H1 (cell line): ENCODE measurements around the gene FAM170B. TPM values are rescaled to one million over a fixed set of nuclear protein-coding genes. Genes with fewer than 3 reads are reported as not detected.

Experiments used
- CTCF ChIA-PET: fragments of 300-600 bp; sonication (Branson Sonifier 250); formaldehyde crosslinking; loops from one replicate; lab custom pipeline; 2021; ENCODE audit not compliant: partially characterized antibody; lab: Charles Lee
- POLR2A ChIA-PET: fragments of 300-600 bp; sonication (Branson Sonifier 250); formaldehyde crosslinking; loops from one replicate; lab custom pipeline; 2021; ENCODE audit warnings: inconsistent platforms; ENCODE audit not compliant: partially characterized antibody; lab: Charles Lee
- DNase-seq, 2 experiments: peaks; one replicate each; pipeline versions ENCODE4 v3.0.0 to v3.0.0-alpha.2; 2010 to 2022; ENCODE audit warnings: low spot score in 2 of 2, low read depth in 1 of 2, mixed read lengths in 1 of 2
- FAIRE-seq: peaks from 2 replicates; lab custom pipeline; 2011; peaks lifted over from hg19 to GRCh38; lab: Jason Lieb, UNC
- H2AFZ ChIP-seq: 2 replicates; pipeline ENCODE4 v1.8.1; 2012; ENCODE audit warnings: low read length, inconsistent platforms
- H2AK5ac ChIP-seq: 2 replicates; pipeline ENCODE4 v1.6.1; 2013; ENCODE audit warnings: low read depth, low read length
- H2BK120ac ChIP-seq: replicated peaks from 2 replicates; pipeline ENCODE3; 2013; ENCODE audit warnings: low read depth, low read length, inconsistent platforms
- H2BK12ac ChIP-seq: 2 replicates; pipeline ENCODE4 v1.6.1; 2013; ENCODE audit warnings: low read depth, low read length
- H2BK15ac ChIP-seq: 2 replicates; pipeline ENCODE4 v1.6.1; 2013; ENCODE audit warnings: low read length
- H2BK20ac ChIP-seq: 2 replicates; pipeline ENCODE4 v1.6.1; 2013; ENCODE audit warnings: low read length
- H2BK5ac ChIP-seq: 2 replicates; pipeline ENCODE4 v1.6.1; 2013; ENCODE audit warnings: low read depth, low read length
- H3K14ac ChIP-seq: 2 replicates; pipeline ENCODE4 v1.6.1; 2013; ENCODE audit warnings: inconsistent platforms; ENCODE audit not compliant: insufficient read length
- H3K18ac ChIP-seq: 2 replicates; pipeline ENCODE4 v1.6.1; 2013; ENCODE audit warnings: low read length; ENCODE audit errors: extremely low read depth
- H3K23ac ChIP-seq: 2 replicates; pipeline ENCODE4 v1.6.1; 2013; ENCODE audit warnings: inconsistent platforms; ENCODE audit not compliant: insufficient read length
- H3K23me2 ChIP-seq: 2 replicates; pipeline ENCODE4 v1.6.1; 2013; ENCODE audit warnings: low read depth, low read length
- H3K27ac ChIP-seq: 2 replicates; pipeline ENCODE4 v1.6.1; 2011; ENCODE audit warnings: low read depth, low read length, inconsistent platforms
- H3K27me3 ChIP-seq, 4 experiments: replicated peaks in 1 of 4; 1 replicate in 1 of 4; 2 replicates in 3 of 4; pipeline versions ENCODE4 v1.6.1 to v1.8.1; 2011 to 2013; ENCODE audit warnings: low read length in 3 of 4, mild to moderate bottlenecking in 3 of 4, inconsistent platforms in 2 of 4, mixed read lengths in 2 of 4, moderate library complexity in 1 of 4; ENCODE audit not compliant: control insufficient read depth in 3 of 4, insufficient read depth in 3 of 4; ENCODE audit errors: extremely low read depth in 1 of 4
- H3K36me3 ChIP-seq, 4 experiments: 2 replicates each; pipeline versions ENCODE4 v1.6.1 to v1.8.1; 2011 to 2013; ENCODE audit warnings: mild to moderate bottlenecking in 4 of 4, low read length in 3 of 4, moderate library complexity in 2 of 4, control low read depth in 1 of 4, inconsistent platforms in 1 of 4; ENCODE audit not compliant: insufficient read depth in 4 of 4, control insufficient read depth in 2 of 4
- H3K4ac ChIP-seq: replicated peaks from 2 replicates; pipeline ENCODE3; 2013; ENCODE audit warnings: low read length, low read depth, mixed read lengths, inconsistent platforms; ENCODE audit not compliant: insufficient read length
- H3K4me1 ChIP-seq, 4 experiments: replicated peaks in 1 of 4; 1 replicate in 1 of 4; 2 replicates in 3 of 4; pipeline versions ENCODE4 v1.6.1 to v1.8.1; 2011 to 2013; ENCODE audit warnings: low read length in 3 of 4, inconsistent platforms in 2 of 4, mixed read lengths in 1 of 4; ENCODE audit not compliant: insufficient read depth in 4 of 4, control insufficient read depth in 3 of 4
- H3K4me2 ChIP-seq, 2 experiments: 2 replicates each; pipeline versions ENCODE4 v1.6.1 to v1.8.1; 2011 to 2013; ENCODE audit warnings: low read depth in 2 of 2, low read length in 2 of 2, control low read depth in 1 of 2, inconsistent platforms in 1 of 2, mild to moderate bottlenecking in 1 of 2; ENCODE audit not compliant: insufficient read depth in 1 of 2
- H3K4me3 ChIP-seq, 4 experiments: fragments of 200-600, 300-600 bp in 1 of 4; sonication (generic), shearing (Covaris generic), sonication (Bioruptor Twin) in 1 of 4; 2 replicates each; pipeline versions ENCODE4 v1.5.1 to v1.8.1; 2011 to 2016; ENCODE audit warnings: low read length in 4 of 4, low read depth in 3 of 4, control low read depth in 2 of 4, inconsistent platforms in 2 of 4, mild to moderate bottlenecking in 2 of 4, mixed read lengths in 1 of 4, moderate library complexity in 1 of 4; ENCODE audit not compliant: insufficient read depth in 2 of 4; ENCODE audit errors: extremely low read depth in 1 of 4
- H3K56ac ChIP-seq: replicated peaks from 2 replicates; pipeline ENCODE3; 2013; ENCODE audit warnings: low read depth, mild to moderate bottlenecking, mixed read lengths, low read length, inconsistent platforms; ENCODE audit not compliant: insufficient read length
- H3K79me1 ChIP-seq: 2 replicates; pipeline ENCODE4 v1.6.1; 2013; ENCODE audit warnings: low read depth, low read length, control low read depth
- H3K79me2 ChIP-seq, 2 experiments: 2 replicates each; pipeline versions ENCODE4 v1.6.1 to v1.8.1; 2012 to 2013; ENCODE audit warnings: low read length in 2 of 2, mild to moderate bottlenecking in 2 of 2, inconsistent platforms in 1 of 2; ENCODE audit not compliant: insufficient read depth in 2 of 2, control insufficient read depth in 1 of 2
- H3K9ac ChIP-seq, 4 experiments: replicated peaks in 1 of 4; 1 replicate in 1 of 4; 2 replicates in 3 of 4; pipeline versions ENCODE4 v1.6.1 to v1.8.1; 2011 to 2013; ENCODE audit warnings: low read depth in 3 of 4, low read length in 3 of 4, control low read depth in 2 of 4, mild to moderate bottlenecking in 2 of 4, moderate library complexity in 2 of 4, inconsistent platforms in 1 of 4; ENCODE audit errors: extremely low read depth in 1 of 4
- H3K9me3 ChIP-seq, 2 experiments: 2 replicates each; pipeline versions ENCODE4 v1.6.1 to v1.8.1; 2012 to 2013; ENCODE audit warnings: mild to moderate bottlenecking in 2 of 2, moderate library complexity in 2 of 2, control low read depth in 1 of 2, inconsistent platforms in 1 of 2, low read depth in 1 of 2, low read length in 1 of 2, mixed read lengths in 1 of 2; ENCODE audit not compliant: insufficient read depth in 2 of 2
- H4K20me1 ChIP-seq, 2 experiments: replicated peaks in 1 of 2; 2 replicates each; pipeline versions ENCODE3 to v1.8.1; 2011 to 2013; ENCODE audit warnings: inconsistent platforms in 2 of 2, low read length in 2 of 2, mild to moderate bottlenecking in 1 of 2; ENCODE audit not compliant: insufficient read depth in 2 of 2, control insufficient read depth in 1 of 2
- H4K5ac ChIP-seq: 2 replicates; pipeline ENCODE4 v1.6.1; 2013; ENCODE audit warnings: low read length, low read depth, mixed read lengths, inconsistent platforms; ENCODE audit not compliant: insufficient read length
- H4K8ac ChIP-seq: 2 replicates; pipeline ENCODE4 v1.8.0; 2013; ENCODE audit warnings: mild to moderate bottlenecking, moderate library complexity, low read length, inconsistent platforms; ENCODE audit not compliant: insufficient read depth; ENCODE audit errors: extremely low read depth
- H4K91ac ChIP-seq: replicated peaks from 2 replicates; pipeline ENCODE3; 2013; ENCODE audit warnings: low read length, mixed read lengths, inconsistent platforms; ENCODE audit not compliant: insufficient read length
- TAF1 ChIP-seq: IDR thresholded peaks from 2 replicates; pipeline ENCODE4 v1.6.1; 2011; ENCODE audit warnings: mild to moderate bottlenecking, low read depth, low read length
- USF2 ChIP-seq: IDR thresholded peaks from 2 replicates; pipeline ENCODE4 v1.6.1; 2011; ENCODE audit warnings: low read length, improper control_type of control experiment
- WGBS, 2 experiments: shearing (Covaris generic) in 1 of 2; methylation state at CpG; one replicate each; pipeline versions ENCODE4 v1.1.6 to v1.1.7; 2013 to 2015; ENCODE audit warnings: low lambda C conversion rate in 2 of 2, mixed read lengths in 2 of 2, inconsistent platforms in 1 of 2, low coverage in 1 of 2, missing lambda C conversion rate in 1 of 2; ENCODE audit not compliant: insufficient replicate concordance in 2 of 2, insufficient coverage in 1 of 2, insufficient read length in 1 of 2; ENCODE audit errors: extremely low coverage in 1 of 2, missing lambda C conversion rate in 1 of 2; 5-methylcytosine and 5-hydroxymethylcytosine counted together
- polyA plus RNA-seq, 7 experiments: library from polyadenylated mRNA; depleted of rRNA in 3 of 7; stranded (reverse) in 5 of 7; unstranded in 2 of 7; fragments of >200 nt in 5 of 7; fragments of 200-250 nt in 2 of 7; gene quantifications; 1 replicate in 5 of 7; 2 replicates in 1 of 7; 4 replicates in 1 of 7; pipeline versions ENCODE4 v1.2.1 to v1.2.3, GENCODE V29; 2011 to 2013; ENCODE audit warnings: missing spikeins in 2 of 7, mixed read lengths in 2 of 7
- total RNA-seq: library from RNA; stranded (reverse); fragmentation: NEBNext Ultra II Directional; extraction: Animal tissue kit (Norgen Biotek cat#: 25700); gene quantifications from 2 replicates; pipeline ENCODE4 v1.2.1, GENCODE V29; 2021

Gene FAM170B
- total and polyA plus RNA-seq, 2 of the 8 experiments (the other 6 are each of a cell fraction or from before 2014, with no cell fraction given), result not detected

- Histone ChIP-seq H4K8ac (no peak overlapping the region), H3K4me1 (peaks cover 0 to 2% (median 0%) of the 10 kb centered on the region in 4 experiments; a peak in 1 of 7 replicates), H3K79me2 (no peaks in the 10 kb centered on the region), H3K56ac (no peak overlapping the region), H3K23me2 (no peaks in the 10 kb centered on the region), H2BK15ac (no peak overlapping the region), H4K91ac (no peak overlapping the region), H3K18ac (no peak overlapping the region), H3K9ac (no peak overlapping the region), H4K5ac (no peak overlapping the region), H2BK20ac (no peak overlapping the region), H3K27me3 (no peaks in the 10 kb centered on the region), H4K20me1 (no peaks in the 10 kb centered on the region), H2BK5ac (no peak overlapping the region), H3K9me3 (no peaks in the 10 kb centered on the region), H3K4me2 (no peak overlapping the region), H2BK12ac (no peak overlapping the region), H3K14ac (no peak overlapping the region), H3K4ac (no peak overlapping the region), H2BK120ac (no peak overlapping the region), H3K79me1 (no peaks in the 10 kb centered on the region), H2AK5ac (no peak overlapping the region), H3K27ac (no peak overlapping the region), H3K4me3 (no peak overlapping the region), H3K23ac (no peak overlapping the region), H2AFZ (no peak overlapping the region), H3K36me3 (no peaks in the 10 kb centered on the region)
- DNase-seq (no peak), FAIRE-seq (no peak)
- CTCF ChIA-PET, result interaction anchor here (1.2 to 5.0 kb wide), 2 partner anchors 10 to 198 kb away, joined by 3 to 27 read pairs; no protein-coding TSS in a partner anchor
- TF ChIP-seq USF2 (no peak), TAF1 (no peak)
- POLR2A ChIA-PET, result no interaction called here
- WGBS, 2 experiments, result 94% methylated on average over 6 of the region's 6 CpGs; no CpG with 5 or more reads in 1 of the 2 experiments
Observed at GRCh38 chr10:49154641-49155040, 20.8 kb upstream of the FAM170B start.
